NCI-H748 (cell line): Measurements from ENCODE around the gene HOXB13.

ENCODE experiments used
- DNase-seq: peaks from one replicate; lab custom pipeline; 2025; ENCODE audit not compliant: unreplicated experiment; lab: John Stamatoyannopoulos, UW

HOXB13 gene

GRCh38 chr17:48728232-48729231, at the start of gene HOXB13:
Gene HOXB13 (minus strand): TSS chr17:48728750. CDS start chr17:48728593, 157 bp downstream.
- peak; percentile 86 for DNase-seq

GRCh38 chr17:48776602-48777001, 48.1 kb upstream of the HOXB13 start:
- no peak for DNase-seq

DNA sequence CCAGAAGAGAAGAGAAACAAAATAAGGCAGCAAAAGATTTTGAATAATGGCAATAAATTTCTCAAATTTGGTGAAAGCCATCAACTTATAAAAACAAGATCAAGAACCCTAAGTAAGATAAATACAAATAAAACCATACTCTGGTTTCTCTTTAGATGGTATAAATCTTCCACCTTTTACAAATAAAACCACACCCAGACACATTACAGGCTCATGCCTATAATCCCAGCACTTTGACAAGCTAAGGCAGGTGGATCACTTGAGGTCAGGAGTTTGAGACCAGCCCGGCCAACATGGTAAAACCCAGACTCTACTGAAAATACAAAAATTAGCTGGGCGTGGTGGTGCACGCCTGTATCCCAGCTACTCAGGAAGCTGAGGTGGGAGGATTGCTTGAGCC, 44.7 kb upstream of the HOXB13 start:
- no peak for DNase-seq

DNA sequence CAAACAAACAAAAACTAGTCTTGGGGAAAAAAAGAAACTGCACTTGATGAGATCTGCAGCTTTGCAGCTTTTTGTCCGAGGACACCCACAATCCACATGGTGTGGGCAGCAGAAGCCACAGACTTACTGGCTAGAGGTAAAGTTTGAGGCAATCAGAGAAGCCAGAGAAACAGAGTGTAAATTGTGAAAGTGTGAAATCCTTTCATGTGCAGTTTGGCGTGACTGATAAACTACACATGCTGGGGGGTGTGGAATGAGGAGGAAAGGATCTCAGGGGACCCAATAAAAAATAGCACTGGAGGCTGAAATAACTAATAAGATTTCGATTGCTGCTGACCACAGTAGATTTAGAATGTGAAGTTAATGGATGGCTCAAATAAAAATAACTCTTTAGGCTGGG, 42.4 kb upstream of the HOXB13 start:
- DNase-seq = no peak

- no peak for DNase-seq
Measured at GRCh38 chr17:48769009-48769675, 40.6 kb upstream of the HOXB13 start.

DNA sequence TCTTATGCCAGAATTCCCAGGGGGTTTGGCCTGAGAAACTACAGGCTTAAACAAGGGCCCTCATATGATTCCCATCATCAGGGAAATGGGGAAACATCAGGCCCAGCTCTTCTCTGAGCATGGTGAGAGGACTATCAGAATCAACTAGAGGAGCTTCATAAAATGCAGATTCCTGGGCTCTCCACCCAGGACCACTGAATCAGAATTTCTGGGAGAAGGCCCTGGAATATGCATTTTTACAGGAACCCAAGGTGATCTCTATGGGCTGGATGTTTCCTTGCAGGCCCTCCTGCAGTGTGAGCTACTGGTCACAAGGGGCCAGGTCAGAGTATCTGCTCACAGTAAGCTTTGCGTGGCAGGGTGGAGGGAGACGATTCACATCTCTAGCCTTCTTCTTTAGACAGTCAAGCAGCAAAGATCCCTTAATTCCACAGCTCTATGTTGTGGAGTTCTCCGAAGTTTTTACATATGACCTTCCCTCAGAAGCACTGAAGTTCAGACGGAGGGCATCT, 38.8 kb upstream of the HOXB13 start:
- DNase-seq = no peak

- no peak for DNase-seq
Measured at GRCh38 chr17:48761114-48761513, 32.6 kb upstream of the HOXB13 start.

DNA sequence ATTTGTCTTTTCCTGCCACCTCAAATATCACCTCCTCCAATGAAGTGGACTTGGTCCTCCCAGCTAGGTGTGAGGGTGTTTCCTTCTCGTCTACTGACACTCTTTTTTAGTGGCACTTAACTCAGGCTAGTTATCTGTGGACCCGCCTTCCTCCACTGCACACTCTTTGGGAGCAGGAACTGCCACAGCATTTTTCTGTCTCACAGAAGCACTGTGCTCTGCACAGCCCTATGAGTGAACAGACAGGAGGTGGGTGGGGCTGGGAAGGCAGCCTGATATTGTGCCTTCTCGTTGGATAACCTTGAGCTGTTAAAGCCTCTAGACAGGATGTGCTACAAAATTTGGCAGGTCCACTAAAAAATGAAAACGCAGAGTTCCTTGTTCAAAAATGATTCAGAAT, 31.9 kb upstream of the HOXB13 start:
- no peak for DNase-seq

DNA sequence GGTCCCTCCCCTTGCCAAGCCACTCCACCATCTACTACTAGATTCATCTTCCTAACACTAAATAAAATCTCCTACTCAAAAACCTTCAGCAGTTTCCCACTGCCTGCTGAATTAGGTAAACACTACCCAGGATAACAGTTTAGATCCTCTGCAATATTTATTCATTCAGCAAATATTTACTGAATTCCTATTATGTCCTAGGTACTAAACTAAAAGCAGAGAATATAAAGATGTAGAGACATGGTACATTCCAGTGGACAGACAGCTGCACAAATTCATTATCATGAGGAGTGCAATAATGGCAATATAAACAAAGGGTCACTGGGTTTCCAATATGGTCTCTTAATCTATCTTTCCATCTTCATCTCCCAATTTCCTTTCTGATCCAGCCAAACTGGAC, 30.7 kb upstream of the HOXB13 start:
- no peak for DNase-seq

DNA sequence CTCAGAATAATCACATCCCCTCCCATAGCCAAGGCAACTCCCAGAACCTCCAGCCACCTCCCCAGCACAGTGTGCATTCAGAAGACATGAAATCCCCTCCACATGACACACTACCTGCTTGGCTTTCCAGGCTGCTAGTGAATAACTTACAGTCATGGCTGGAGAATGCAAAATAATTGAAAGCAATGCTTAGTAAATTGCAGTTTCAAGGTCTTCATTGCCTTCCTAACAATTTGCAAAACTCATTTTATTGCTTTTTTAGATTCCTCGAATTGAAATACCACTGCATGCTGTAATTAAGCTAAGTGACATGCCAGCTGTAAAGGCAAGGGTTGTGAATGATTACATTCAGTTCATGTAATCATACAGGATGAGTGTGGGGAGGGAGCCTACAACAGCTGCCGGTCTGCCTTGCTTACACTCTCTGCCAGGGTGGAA, 29.0 kb upstream of the HOXB13 start:
- DNase-seq = no peak

DNA sequence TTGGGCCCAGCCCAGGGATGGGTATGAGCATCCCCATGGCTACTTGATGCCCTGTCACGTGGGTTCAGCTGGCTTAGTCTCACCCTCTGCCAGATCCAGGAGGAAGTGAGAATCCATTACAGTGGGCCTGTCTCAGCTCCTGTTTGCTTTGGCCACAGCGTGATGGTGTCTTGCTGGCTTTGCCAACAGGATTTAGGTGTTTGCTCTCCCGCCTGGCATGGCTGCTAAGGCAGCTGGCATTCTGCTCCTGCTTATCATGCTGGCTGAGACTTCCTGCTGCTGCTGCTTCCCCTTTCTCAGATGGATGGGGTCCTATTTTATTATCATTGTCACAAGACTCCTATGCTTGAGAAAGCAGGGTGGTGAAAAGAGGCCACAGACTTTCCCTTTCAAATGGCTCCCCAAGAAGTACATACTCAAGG, 28.3 kb upstream of the HOXB13 start:
- no peak for DNase-seq

DNA sequence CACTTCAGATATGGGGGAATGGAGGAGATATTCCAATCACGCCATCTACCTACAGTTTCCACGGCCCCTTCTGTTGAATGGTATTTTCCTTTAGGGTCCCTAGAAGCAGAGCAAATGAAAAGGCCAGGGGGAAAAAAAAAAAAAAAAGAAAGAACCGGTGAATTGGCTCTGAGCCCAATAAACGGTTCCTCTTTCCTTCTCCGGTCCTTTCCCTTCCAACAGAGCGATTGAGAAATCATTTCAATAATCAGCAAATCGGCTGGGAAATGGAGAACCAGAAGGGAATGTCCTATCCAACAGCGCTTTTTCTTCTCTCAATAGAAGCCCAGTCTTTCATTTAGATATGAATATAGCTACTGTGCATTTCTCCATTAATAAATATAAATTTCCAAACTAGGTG, 26.8 kb upstream of the HOXB13 start:
- no peak for DNase-seq

DNA sequence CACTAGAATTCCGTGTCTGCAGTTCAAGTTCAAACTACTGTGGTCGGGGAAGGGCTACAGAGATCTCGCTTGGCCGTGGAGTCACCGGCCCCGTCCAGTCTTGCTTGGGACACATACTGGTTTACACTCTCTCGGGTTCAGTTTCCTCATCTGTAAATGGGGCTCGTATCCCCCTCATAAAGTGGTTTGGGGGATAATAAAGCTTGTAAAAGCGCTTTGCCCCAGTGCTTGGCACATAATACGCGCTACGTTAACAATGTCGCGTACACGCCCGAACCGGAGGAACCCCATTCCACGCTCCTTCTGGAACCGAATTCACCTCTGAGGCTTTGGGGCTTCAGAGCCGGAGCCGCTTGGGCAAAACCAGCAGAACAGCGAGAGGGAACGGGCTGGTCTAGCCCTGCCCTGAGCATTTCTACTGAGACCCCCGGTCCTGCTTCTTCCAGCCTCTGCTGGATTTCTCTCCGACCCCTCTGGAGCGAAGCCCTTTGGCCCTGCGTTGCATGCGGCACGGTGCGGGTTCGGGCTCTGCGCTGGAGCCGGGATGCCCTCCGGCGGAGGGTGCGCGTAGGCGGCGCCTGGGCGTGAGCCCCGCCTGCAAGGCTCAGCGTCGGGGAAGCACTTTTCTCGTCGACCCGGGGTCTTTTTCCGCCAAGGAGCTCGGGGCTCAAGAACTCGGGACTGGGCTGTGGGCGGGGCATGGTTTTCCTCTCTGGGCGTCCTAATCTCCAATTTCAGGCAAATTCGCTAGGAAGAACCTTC, 26.1 kb upstream of the HOXB13 start:
- no peak for DNase-seq

DNA sequence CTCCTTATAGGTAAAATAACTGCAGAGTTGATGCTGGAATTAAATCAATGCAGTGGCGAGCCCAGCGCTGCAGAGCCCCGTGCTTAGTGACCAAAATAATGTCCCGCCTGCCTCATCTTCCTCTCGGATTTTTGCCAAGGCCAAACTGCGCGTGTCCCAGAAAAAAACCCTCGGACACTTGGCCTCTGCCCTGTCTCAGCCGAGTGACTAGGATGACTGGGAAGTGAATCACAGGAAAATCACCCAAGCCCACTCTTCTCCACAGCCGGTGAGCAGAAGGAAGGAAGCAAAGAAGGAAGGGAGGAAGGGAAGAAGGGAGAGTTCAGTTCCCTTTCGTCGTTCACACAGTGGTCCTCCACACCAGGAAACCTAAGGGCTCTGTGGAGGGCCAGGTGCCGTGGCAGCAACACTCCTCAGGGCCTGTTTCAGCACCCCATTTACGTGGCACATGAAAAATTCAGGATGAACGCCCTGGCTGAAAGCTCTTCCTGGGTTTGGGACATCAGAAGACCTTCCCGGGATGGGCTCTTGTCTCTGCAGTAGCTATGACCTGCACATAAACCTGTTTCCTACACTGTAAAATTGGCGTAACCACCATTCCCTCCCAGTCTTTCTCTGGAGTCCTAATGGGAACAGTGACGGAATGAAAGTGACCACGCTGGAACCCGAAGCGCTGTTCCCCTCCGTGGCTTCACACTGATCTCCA, 25.4 kb upstream of the HOXB13 start:
- no peak for DNase-seq

- DNase-seq = no peak
Measured at GRCh38 chr17:48752399-48753288, 24.1 kb upstream of the HOXB13 start.

GRCh38 chr17:48751733-48752398, 23.3 kb upstream of the HOXB13 start:
- DNase-seq = no peak

GRCh38 chr17:48751172-48751571, 22.6 kb upstream of the HOXB13 start:
- no peak for DNase-seq

- no peak for DNase-seq
Measured at GRCh38 chr17:48749621-48750553, 21.3 kb upstream of the HOXB13 start.
